Adrenal gland (tissue), 5 donors: ENCODE results near the gene MNS1.

Source experiments
- CTCF ChIP-seq, 6 experiments: fragments of 450-650 bp in 4 of 6; fragments of 200-600 bp in 2 of 6; sonication (generic) in 1 of 6; IDR thresholded peaks; 1 replicate in 5 of 6; 2 replicates in 1 of 6; pipeline versions ENCODE4 v1.5.1 to v1.8.0; 2016 to 2021; ENCODE audit warnings: antibody characterized with exemption in 6 of 6, mild to moderate bottlenecking in 2 of 6, moderate library complexity in 1 of 6
- POLR2A ChIP-seq, 2 donors: fragments of 450-650 bp; IDR thresholded peaks; one replicate each; pipeline ENCODE4 v1.6.1; 2017; ENCODE audit warnings: antibody characterized with exemption in 2 of 2, mild to moderate bottlenecking in 2 of 2, moderate library complexity in 1 of 2
- donor health status: DM: no; HTN: no; CAD: no.

GRCh38 chr15:56442354-56442753 lies 22.6 kb downstream of the MNS1 start:
- TF ChIP-seq POLR2A (IDR thresholded peaks at IDR 0.05): no peak
- TF ChIP-seq CTCF (IDR thresholded peaks at IDR 0.05): no peak
